Smooth muscle cell (in vitro differentiated cells): ENCODE measurements around the gene JAZF1. TPM values are rescaled to one million over a fixed set of nuclear protein-coding genes. Genes with fewer than 3 reads are reported as not detected.

ENCODE experiments used
- DNase-seq: peaks from one replicate; lab custom pipeline; 2025; ENCODE audit not compliant: unreplicated experiment; lab: John Stamatoyannopoulos, UW
- H2AFZ ChIP-seq: fragments of 200-600 bp; sonication (generic); 2 replicates; pipeline ENCODE4 v1.6.0; 2016; ENCODE audit warnings: antibody characterized with exemption, low read depth, mild to moderate bottlenecking
- H3F3A ChIP-seq: fragments of 200-600 bp; sonication (generic); 2 replicates; pipeline ENCODE4 v1.6.0; 2017; ENCODE audit warnings: antibody characterized with exemption, low read depth
- H3K27ac ChIP-seq: fragments of 200-600 bp; sonication (generic); 2 replicates; pipeline ENCODE4 v1.5.1; 2016; ENCODE audit warnings: low read depth, mild to moderate bottlenecking
- H3K27me3 ChIP-seq: fragments of 200-600 bp; sonication (generic); 2 replicates; pipeline ENCODE4 v1.6.1; 2016; ENCODE audit warnings: low read depth, mild to moderate bottlenecking
- H3K36me3 ChIP-seq: fragments of 200-600 bp; sonication (generic); 2 replicates; pipeline ENCODE4 v1.5.1; 2016; ENCODE audit warnings: low read depth
- H3K4me1 ChIP-seq: fragments of 200-600 bp; sonication (generic); 2 replicates; pipeline ENCODE4 v1.5.1; 2016; ENCODE audit warnings: low read depth
- H3K4me2 ChIP-seq: fragments of 200-600 bp; sonication (generic); 2 replicates; pipeline ENCODE4 v1.6.0; 2016; ENCODE audit warnings: mild to moderate bottlenecking
- H3K4me3 ChIP-seq: fragments of 200-600 bp; sonication (generic); 2 replicates; pipeline ENCODE4 v1.5.1; 2016; ENCODE audit warnings: mild to moderate bottlenecking
- H3K79me2 ChIP-seq: fragments of 200-600 bp; sonication (generic); 2 replicates; pipeline ENCODE4 v1.6.0; 2016; ENCODE audit warnings: low read depth, mild to moderate bottlenecking
- H3K9ac ChIP-seq: fragments of 200-600 bp; sonication (generic); 2 replicates; pipeline ENCODE4 v1.6.0; 2016; ENCODE audit warnings: low read depth
- H3K9me3 ChIP-seq: fragments of 200-600 bp; sonication (generic); replicated peaks from 2 replicates; pipeline ENCODE4 v1.5.1; 2016; ENCODE audit warnings: low read depth
- H4K20me1 ChIP-seq: fragments of 200-600 bp; sonication (generic); 2 replicates; pipeline ENCODE4 v1.6.0; 2016; ENCODE audit warnings: low read depth
- CTCF ChIP-seq: fragments of 200-600 bp; sonication (generic); IDR thresholded peaks from 2 replicates; pipeline ENCODE4 v1.5.1; 2017; ENCODE audit warnings: borderline replicate concordance, mild to moderate bottlenecking, antibody characterized with exemption; ENCODE audit not compliant: insufficient read depth, poor library complexity, severe bottlenecking
- WGBS: methylation state at CpG from one replicate; pipeline ENCODE4 v1.1.7; 2016; ENCODE audit warnings: low lambda C conversion rate; 5-methylcytosine and 5-hydroxymethylcytosine counted together
- polyA plus RNA-seq: library from polyadenylated mRNA; unstranded; fragments of >200 nt; fragmentation: Nextera tagmentation; extraction: Ambion mirVana; gene quantifications from 2 replicates; pipeline ENCODE4 v1.2.1, GENCODE V29; 2016
- total RNA-seq: library from RNA; depleted of rRNA; stranded (reverse); fragments of >200 nt; gene quantifications from 2 replicates; pipeline ENCODE4 v1.2.3, GENCODE V29; 2014

JAZF1 gene
- total and polyA plus RNA-seq, 2 experiments from 2014 or later, result 17.4 to 18.0 TPM

GRCh38 chr7:27912751-27913150, 267.8 kb downstream of the JAZF1 start:
- Histone ChIP-seq H3K36me3 (no peaks in the 10 kb centered on the region), H3K27me3 (no peaks in the 10 kb centered on the region), H3K9me3 (no peaks in the 10 kb centered on the region), H3F3A (peaks cover 3% of the 10 kb centered on the region), H3K27ac (no peak overlapping the region), H3K79me2 (peaks cover 4% of the 10 kb centered on the region), H3K9ac (no peak overlapping the region), H3K4me2 (no peak overlapping the region), H2AFZ (no peak overlapping the region), H4K20me1 (peaks cover 19% of the 10 kb centered on the region), H3K4me3 (no peak overlapping the region), H3K4me1 (peaks cover 31% of the 10 kb centered on the region)
- no peak for DNase-seq
- 51% methylated on average over 7 of the region's 7 CpGs for WGBS
- no peak for TF ChIP-seq CTCF

- no peak for DNase-seq
- Histone ChIP-seq H2AFZ (no peak overlapping the region), H3K36me3 (no peaks in the 10 kb centered on the region), H3F3A (peaks cover 3% of the 10 kb centered on the region), H4K20me1 (peaks cover 19% of the 10 kb centered on the region), H3K27me3 (no peaks in the 10 kb centered on the region), H3K27ac (no peak overlapping the region), H3K79me2 (peaks cover 4% of the 10 kb centered on the region), H3K4me2 (no peak overlapping the region), H3K4me3 (no peak overlapping the region), H3K9me3 (no peaks in the 10 kb centered on the region), H3K4me1 (peaks cover 31% of the 10 kb centered on the region), H3K9ac (no peak overlapping the region)
- WGBS, result 76% methylated on average over 3 of the region's 3 CpGs
- TF ChIP-seq CTCF, result no peak
Measured at GRCh38 chr7:27911920-27912319, 268.7 kb downstream of the JAZF1 start.

- no peaks in the 10 kb centered on the region for H3K9me3 ChIP-seq
- peaks cover 23% of the 10 kb centered on the region for H4K20me1 ChIP-seq
- H3K9ac ChIP-seq, result no peak overlapping the region
- TF ChIP-seq CTCF, result no peak
- no peak overlapping the region for H2AFZ ChIP-seq
- no peak overlapping the region for H3K27ac ChIP-seq
- no peaks in the 10 kb centered on the region for H3K36me3 ChIP-seq
- H3K4me1 ChIP-seq, result peaks cover 31% of the 10 kb centered on the region
- no peaks in the 10 kb centered on the region for H3K27me3 ChIP-seq
- peaks cover 4% of the 10 kb centered on the region for H3K79me2 ChIP-seq
- H3F3A ChIP-seq, result peaks cover 3% of the 10 kb centered on the region
- H3K4me3 ChIP-seq, result no peak overlapping the region
- DNase-seq, result no peak
- WGBS, result 2% methylated on average over 3 of the region's 3 CpGs
- H3K4me2 ChIP-seq, result peak overlapping the region; percentile 62
Measured at GRCh38 chr7:27910326-27910725, 270.3 kb downstream of the JAZF1 start.

GRCh38 chr7:27908534-27909165, 271.9 kb downstream of the JAZF1 start:
- H2AFZ ChIP-seq, result no peak overlapping the region
- H3K4me2 ChIP-seq, result no peak overlapping the region
- H3K36me3 ChIP-seq, result no peaks in the 10 kb centered on the region
- 99% methylated on average over 4 of the region's 4 CpGs for WGBS
- no peak overlapping the region for H3K27ac ChIP-seq
- peaks cover 31% of the 10 kb centered on the region for H3K4me1 ChIP-seq
- no peak overlapping the region for H3K4me3 ChIP-seq
- H3K27me3 ChIP-seq, result no peaks in the 10 kb centered on the region
- no peak for TF ChIP-seq CTCF
- H3K79me2 ChIP-seq, result peaks cover 4% of the 10 kb centered on the region
- peaks cover 29% of the 10 kb centered on the region for H4K20me1 ChIP-seq
- no peak overlapping the region for H3K9ac ChIP-seq
- peaks cover 3% of the 10 kb centered on the region for H3F3A ChIP-seq
- no peak for DNase-seq
- H3K9me3 ChIP-seq, result no peaks in the 10 kb centered on the region
